Prostate gland (tissue), 2 donors: Measurements from ENCODE around the gene BLOC1S3.

Source experiments
- CTCF ChIP-seq, 4 experiments: fragments of 200-600 bp in 2 of 4; fragments of 450-650 bp in 2 of 4; sonication (generic) in 2 of 4; IDR thresholded peaks; 1 replicate in 3 of 4; 2 replicates in 1 of 4; pipeline ENCODE4 v1.5.1; 2016 to 2019; ENCODE audit warnings: antibody characterized with exemption in 4 of 4, mild to moderate bottlenecking in 2 of 4, moderate library complexity in 2 of 4
- POLR2A ChIP-seq: fragments of 450-650 bp; IDR thresholded peaks from one replicate; pipeline ENCODE4 v1.6.1; 2016; ENCODE audit warnings: antibody characterized with exemption, mild to moderate bottlenecking
- POLR2AphosphoS5 ChIP-seq: sonication (generic); formaldehyde crosslinking; IDR thresholded peaks from one replicate; pipeline ENCODE4 v1.6.1; 2017; ENCODE audit warnings: antibody characterized with exemption

- no peak for TF ChIP-seq CTCF (IDR thresholded peaks at IDR 0.05)
- TF ChIP-seq POLR2A: no peak
- no peak for TF ChIP-seq POLR2AphosphoS5
Observed at GRCh38 chr19:45137179-45137761, 41.3 kb upstream of the BLOC1S3 start.
